ENCODE data around the gene RNASE11.

The RNASE11 gene

GRCh38 chr14:20564501-20564997, 23.3 kb downstream of the RNASE11 start:
- no peak for DNase-seq (ENCODE audit: low read depth)
- no peak for TF ChIP-seq MAX (IDR thresholded peaks at IDR 0.05; ENCODE audit: low read depth, low read length)
- TF ChIP-seq POLR2A (IDR thresholded peaks at IDR 0.05; ENCODE audit: extremely low read depth, insufficient read length), result no peak
- TF ChIP-seq CTCF (IDR thresholded peaks at IDR 0.05; ENCODE audit: low read depth, low read length), result no peak
- no peak for TF ChIP-seq MYC (IDR thresholded peaks at IDR 0.05; ENCODE audit: low read depth, low read length)
- no peak overlapping the region for H3K4me3 ChIP-seq (ENCODE audit: low read depth, low read length)

GRCh38 chr14:20563971-20564370, 23.8 kb downstream of the RNASE11 start:
- DNase-seq (ENCODE audit: low read depth), result no peak
- TF ChIP-seq CTCF (IDR thresholded peaks at IDR 0.05; ENCODE audit: low read depth, low read length) (no peak), MYC (IDR thresholded peaks at IDR 0.05; ENCODE audit: low read depth, low read length) (no peak), MAX (IDR thresholded peaks at IDR 0.05; ENCODE audit: low read depth, low read length) (no peak), POLR2A (IDR thresholded peaks at IDR 0.05; ENCODE audit: extremely low read depth, insufficient read length) (no peak)
- no peak overlapping the region for H3K4me3 ChIP-seq (ENCODE audit: low read depth, low read length)

GRCh38 chr14:20560961-20561360, 26.8 kb downstream of the RNASE11 start, which contains the start of gene RNASE9:
TSS of gene RNASE9 (minus strand) at chr14:20561047.
- H3K4me3 ChIP-seq (ENCODE audit: low read depth, low read length), result no peak within 1 kb of the TSS
- no peak for DNase-seq (ENCODE audit: low read depth)
- no peak for TF ChIP-seq CTCF (IDR thresholded peaks at IDR 0.05; ENCODE audit: low read depth, low read length)
- no peak for TF ChIP-seq POLR2A (IDR thresholded peaks at IDR 0.05; ENCODE audit: extremely low read depth, insufficient read length)
- TF ChIP-seq MAX (IDR thresholded peaks at IDR 0.05; ENCODE audit: low read depth, low read length), result no peak
- no peak for TF ChIP-seq MYC (IDR thresholded peaks at IDR 0.05; ENCODE audit: low read depth, low read length)

GRCh38 chr14:20559461-20559904, 28.3 kb downstream of the RNASE11 start:
- no peak for DNase-seq (ENCODE audit: low read depth)
- no peak overlapping the region for H3K4me3 ChIP-seq (ENCODE audit: low read depth, low read length)
- TF ChIP-seq POLR2A (IDR thresholded peaks at IDR 0.05; ENCODE audit: extremely low read depth, insufficient read length), result no peak
- no peak for TF ChIP-seq MAX (IDR thresholded peaks at IDR 0.05; ENCODE audit: low read depth, low read length)
- TF ChIP-seq MYC (IDR thresholded peaks at IDR 0.05; ENCODE audit: low read depth, low read length), result no peak

- DNase-seq (ENCODE audit: low read depth), result no peak
- no peak overlapping the region for H3K4me3 ChIP-seq (ENCODE audit: low read depth, low read length)
- no peak for TF ChIP-seq MYC (IDR thresholded peaks at IDR 0.05; ENCODE audit: low read depth, low read length)
- TF ChIP-seq POLR2A (IDR thresholded peaks at IDR 0.05; ENCODE audit: extremely low read depth, insufficient read length), result no peak
- no peak for TF ChIP-seq MAX (IDR thresholded peaks at IDR 0.05; ENCODE audit: low read depth, low read length)
- no peak for TF ChIP-seq CTCF (IDR thresholded peaks at IDR 0.05; ENCODE audit: low read depth, low read length)
These were observed 30.6 kb downstream of the RNASE11 start for GRCh38 chr14:20557212-20557542.

- H3K4me3 ChIP-seq (ENCODE audit: low read depth, low read length), result no peak overlapping the region
- TF ChIP-seq MYC (IDR thresholded peaks at IDR 0.05; ENCODE audit: low read depth, low read length), result no peak
- no peak for TF ChIP-seq CTCF (IDR thresholded peaks at IDR 0.05; ENCODE audit: low read depth, low read length)
- TF ChIP-seq POLR2A (IDR thresholded peaks at IDR 0.05; ENCODE audit: extremely low read depth, insufficient read length), result no peak
- no peak for TF ChIP-seq MAX (IDR thresholded peaks at IDR 0.05; ENCODE audit: low read depth, low read length)
- DNase-seq (ENCODE audit: low read depth), result peak; percentile 33
These were observed 31.1 kb downstream of the RNASE11 start for GRCh38 chr14:20556500-20557211.
